Neural progenitor cell (in vitro differentiated cells): ENCODE data around the gene SMCO3.

Source experiments
- EZH2 ChIP-seq: fragments of 200-600 bp; sonication (generic); IDR thresholded peaks from 2 replicates; pipeline ENCODE4 v1.6.1; 2017; ENCODE audit warnings: antibody characterized with exemption, mild to moderate bottlenecking, moderate library complexity
- TF ChIP-seq, protein P1 (sequence below): fragments of 200-600 bp; sonication (generic); IDR thresholded peaks from 2 replicates; pipeline ENCODE4 v1.5.1; 2017; ENCODE audit warnings: antibody characterized with exemption, mild to moderate bottlenecking

DNA sequence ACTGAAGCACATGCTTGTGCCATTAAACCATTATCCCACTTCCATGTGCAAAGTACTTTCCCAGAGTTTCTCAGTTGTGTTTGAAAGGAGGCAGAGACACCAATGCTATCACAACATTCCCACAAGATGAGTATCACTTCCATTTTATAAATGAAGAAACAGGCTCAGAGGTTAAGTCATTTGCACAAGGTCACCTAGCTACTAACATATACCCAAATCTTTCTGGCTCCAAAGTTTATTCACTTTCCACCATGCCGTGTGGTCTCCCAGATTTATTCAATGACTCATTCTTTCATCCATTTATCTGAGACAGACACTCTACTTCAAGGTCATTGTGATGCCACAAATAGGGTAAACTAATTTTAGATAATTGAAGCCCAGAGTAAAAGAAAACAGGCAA is 20.0 kb upstream of the SMCO3 start:
- TF ChIP-seq, protein P1, sequence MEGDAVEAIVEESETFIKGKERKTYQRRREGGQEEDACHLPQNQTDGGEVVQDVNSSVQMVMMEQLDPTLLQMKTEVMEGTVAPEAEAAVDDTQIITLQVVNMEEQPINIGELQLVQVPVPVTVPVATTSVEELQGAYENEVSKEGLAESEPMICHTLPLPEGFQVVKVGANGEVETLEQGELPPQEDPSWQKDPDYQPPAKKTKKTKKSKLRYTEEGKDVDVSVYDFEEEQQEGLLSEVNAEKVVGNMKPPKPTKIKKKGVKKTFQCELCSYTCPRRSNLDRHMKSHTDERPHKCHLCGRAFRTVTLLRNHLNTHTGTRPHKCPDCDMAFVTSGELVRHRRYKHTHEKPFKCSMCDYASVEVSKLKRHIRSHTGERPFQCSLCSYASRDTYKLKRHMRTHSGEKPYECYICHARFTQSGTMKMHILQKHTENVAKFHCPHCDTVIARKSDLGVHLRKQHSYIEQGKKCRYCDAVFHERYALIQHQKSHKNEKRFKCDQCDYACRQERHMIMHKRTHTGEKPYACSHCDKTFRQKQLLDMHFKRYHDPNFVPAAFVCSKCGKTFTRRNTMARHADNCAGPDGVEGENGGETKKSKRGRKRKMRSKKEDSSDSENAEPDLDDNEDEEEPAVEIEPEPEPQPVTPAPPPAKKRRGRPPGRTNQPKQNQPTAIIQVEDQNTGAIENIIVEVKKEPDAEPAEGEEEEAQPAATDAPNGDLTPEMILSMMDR: no peak
- no peak for TF ChIP-seq EZH2
